Ishikawa (cell line): ENCODE results near the gene CHRM5.

ENCODE experiments used
- CEBPB ChIP-seq: IDR thresholded peaks from 2 replicates; pipeline ENCODE4 v1.6.1; 2012
- CREB1 ChIP-seq: IDR thresholded peaks from 2 replicates; pipeline ENCODE4 v1.6.1; 2012; ENCODE audit warnings: low read depth
- EGR1 ChIP-seq: IDR thresholded peaks from 2 replicates; pipeline ENCODE4 v1.6.1; 2012
- EP300 ChIP-seq: IDR thresholded peaks from 2 replicates; pipeline ENCODE4 v1.6.1; 2012; ENCODE audit warnings: borderline replicate concordance
- FOXM1 ChIP-seq: IDR thresholded peaks from 2 replicates; pipeline ENCODE4 v1.6.1; 2012; ENCODE audit warnings: low read depth, borderline replicate concordance
- NFIC ChIP-seq: IDR thresholded peaks from 2 replicates; pipeline ENCODE4 v1.6.1; 2012
- RAD21 ChIP-seq: IDR thresholded peaks from 2 replicates; pipeline ENCODE4 v1.6.1; 2012; ENCODE audit warnings: low read depth
- TAF1 ChIP-seq: IDR thresholded peaks from 2 replicates; pipeline ENCODE4 v1.6.1; 2012; ENCODE audit warnings: low read depth, mild to moderate bottlenecking
- TCF12 ChIP-seq: IDR thresholded peaks from 2 replicates; pipeline ENCODE4 v1.6.1; 2012; ENCODE audit warnings: low read depth
- TEAD4 ChIP-seq: IDR thresholded peaks from 2 replicates; pipeline ENCODE4 v1.6.1; 2012
- YY1 ChIP-seq: IDR thresholded peaks from 2 replicates; pipeline ENCODE4 v1.6.1; 2012; ENCODE audit warnings: low read depth
- ZBTB7A ChIP-seq: IDR thresholded peaks from 2 replicates; pipeline ENCODE4 v1.6.1; 2012; ENCODE audit warnings: low read depth
- TF ChIP-seq, protein P1 (sequence below): IDR thresholded peaks from 2 replicates; pipeline ENCODE4 v1.6.1; 2012
- TF ChIP-seq, protein P2 (sequence below): IDR thresholded peaks from 2 replicates; pipeline ENCODE4 v1.6.1; 2012
- TF ChIP-seq, protein P3 (sequence below): IDR thresholded peaks from 2 replicates; pipeline ENCODE4 v1.6.1; 2012; ENCODE audit warnings: low read depth, mild to moderate bottlenecking

Gene CHRM5

DNA sequence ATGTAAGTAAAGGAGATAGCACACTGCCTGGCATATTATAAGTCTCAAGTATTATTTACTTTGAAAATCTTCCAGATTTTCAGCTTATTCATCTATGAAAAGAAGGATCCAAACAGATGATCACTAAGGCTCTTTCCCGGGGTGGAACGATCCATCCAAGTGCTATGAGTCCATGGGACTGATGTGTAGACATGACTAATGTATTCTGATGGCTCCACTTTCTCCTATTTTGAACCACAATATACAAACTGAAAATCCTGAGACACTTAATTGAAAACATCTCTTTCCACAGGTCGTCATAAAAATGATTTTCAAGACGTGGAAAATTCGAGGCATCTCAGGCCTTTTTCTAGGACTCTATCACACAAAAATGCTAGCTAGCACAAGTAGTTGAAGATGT lies 33.4 kb upstream of the CHRM5 start:
- no peak for TF ChIP-seq NFIC
- no peak for TF ChIP-seq YY1
- no peak for TF ChIP-seq ZBTB7A
- TF ChIP-seq FOXM1 = no peak
- TF ChIP-seq TAF1 = no peak
- TF ChIP-seq CREB1 = no peak
- TF ChIP-seq EGR1 = no peak
- TF ChIP-seq, protein P1, sequence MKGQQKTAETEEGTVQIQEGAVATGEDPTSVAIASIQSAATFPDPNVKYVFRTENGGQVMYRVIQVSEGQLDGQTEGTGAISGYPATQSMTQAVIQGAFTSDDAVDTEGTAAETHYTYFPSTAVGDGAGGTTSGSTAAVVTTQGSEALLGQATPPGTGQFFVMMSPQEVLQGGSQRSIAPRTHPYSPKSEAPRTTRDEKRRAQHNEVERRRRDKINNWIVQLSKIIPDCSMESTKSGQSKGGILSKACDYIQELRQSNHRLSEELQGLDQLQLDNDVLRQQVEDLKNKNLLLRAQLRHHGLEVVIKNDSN = no peak
- TF ChIP-seq CEBPB = no peak
- no peak for TF ChIP-seq TCF12
- TF ChIP-seq, protein P2, sequence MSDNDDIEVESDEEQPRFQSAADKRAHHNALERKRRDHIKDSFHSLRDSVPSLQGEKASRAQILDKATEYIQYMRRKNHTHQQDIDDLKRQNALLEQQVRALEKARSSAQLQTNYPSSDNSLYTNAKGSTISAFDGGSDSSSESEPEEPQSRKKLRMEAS = no peak
- no peak for TF ChIP-seq EP300
- no peak for TF ChIP-seq RAD21
- TF ChIP-seq, protein P3, sequence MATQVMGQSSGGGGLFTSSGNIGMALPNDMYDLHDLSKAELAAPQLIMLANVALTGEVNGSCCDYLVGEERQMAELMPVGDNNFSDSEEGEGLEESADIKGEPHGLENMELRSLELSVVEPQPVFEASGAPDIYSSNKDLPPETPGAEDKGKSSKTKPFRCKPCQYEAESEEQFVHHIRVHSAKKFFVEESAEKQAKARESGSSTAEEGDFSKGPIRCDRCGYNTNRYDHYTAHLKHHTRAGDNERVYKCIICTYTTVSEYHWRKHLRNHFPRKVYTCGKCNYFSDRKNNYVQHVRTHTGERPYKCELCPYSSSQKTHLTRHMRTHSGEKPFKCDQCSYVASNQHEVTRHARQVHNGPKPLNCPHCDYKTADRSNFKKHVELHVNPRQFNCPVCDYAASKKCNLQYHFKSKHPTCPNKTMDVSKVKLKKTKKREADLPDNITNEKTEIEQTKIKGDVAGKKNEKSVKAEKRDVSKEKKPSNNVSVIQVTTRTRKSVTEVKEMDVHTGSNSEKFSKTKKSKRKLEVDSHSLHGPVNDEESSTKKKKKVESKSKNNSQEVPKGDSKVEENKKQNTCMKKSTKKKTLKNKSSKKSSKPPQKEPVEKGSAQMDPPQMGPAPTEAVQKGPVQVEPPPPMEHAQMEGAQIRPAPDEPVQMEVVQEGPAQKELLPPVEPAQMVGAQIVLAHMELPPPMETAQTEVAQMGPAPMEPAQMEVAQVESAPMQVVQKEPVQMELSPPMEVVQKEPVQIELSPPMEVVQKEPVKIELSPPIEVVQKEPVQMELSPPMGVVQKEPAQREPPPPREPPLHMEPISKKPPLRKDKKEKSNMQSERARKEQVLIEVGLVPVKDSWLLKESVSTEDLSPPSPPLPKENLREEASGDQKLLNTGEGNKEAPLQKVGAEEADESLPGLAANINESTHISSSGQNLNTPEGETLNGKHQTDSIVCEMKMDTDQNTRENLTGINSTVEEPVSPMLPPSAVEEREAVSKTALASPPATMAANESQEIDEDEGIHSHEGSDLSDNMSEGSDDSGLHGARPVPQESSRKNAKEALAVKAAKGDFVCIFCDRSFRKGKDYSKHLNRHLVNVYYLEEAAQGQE = no peak
- no peak for TF ChIP-seq TEAD4

DNA sequence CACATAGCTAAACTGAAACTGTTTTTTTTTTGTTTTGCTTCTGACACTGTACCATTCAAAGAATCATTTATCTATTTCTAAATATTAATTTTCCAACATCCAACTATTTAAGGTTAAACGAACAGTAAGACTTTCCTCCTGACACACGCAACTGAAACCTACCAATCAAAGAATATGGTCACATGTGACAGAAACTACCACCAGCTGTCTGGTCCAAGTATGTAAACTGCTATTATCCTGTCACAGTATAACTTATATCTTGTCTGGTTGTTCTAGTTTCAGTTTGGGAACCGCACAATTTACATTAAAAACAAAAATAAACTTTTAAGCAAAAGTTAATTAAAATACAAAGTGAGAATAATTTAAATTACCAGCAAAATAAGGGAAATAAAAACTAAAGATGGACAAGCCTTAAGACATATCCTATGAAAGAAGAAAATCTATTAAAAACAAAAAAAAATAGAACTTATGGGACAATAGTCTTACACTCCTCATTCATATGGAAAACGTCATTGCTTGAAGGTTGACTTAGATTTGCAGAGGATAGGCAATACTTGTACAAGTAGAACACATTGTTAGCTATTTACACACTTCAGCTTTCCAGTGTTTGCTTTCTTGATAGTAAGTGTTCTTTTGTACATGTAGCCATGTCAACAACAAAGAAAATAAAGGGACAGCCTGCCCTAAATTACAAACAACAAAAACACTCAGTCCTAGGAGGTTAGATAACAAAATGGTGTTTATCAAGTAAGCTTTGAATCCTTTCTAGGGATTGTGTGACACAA lies 26.8 kb upstream of the CHRM5 start:
- no peak for TF ChIP-seq TAF1
- no peak for TF ChIP-seq TCF12
- TF ChIP-seq, protein P2 = no peak
- no peak for TF ChIP-seq ZBTB7A
- no peak for TF ChIP-seq YY1
- TF ChIP-seq CEBPB = no peak
- no peak for TF ChIP-seq EGR1
- no peak for TF ChIP-seq CREB1
- no peak for TF ChIP-seq NFIC
- TF ChIP-seq, protein P3 = no peak
- TF ChIP-seq, protein P1 = no peak
- no peak for TF ChIP-seq TEAD4
- no peak for TF ChIP-seq EP300
- no peak for TF ChIP-seq FOXM1
- TF ChIP-seq RAD21 = no peak

DNA sequence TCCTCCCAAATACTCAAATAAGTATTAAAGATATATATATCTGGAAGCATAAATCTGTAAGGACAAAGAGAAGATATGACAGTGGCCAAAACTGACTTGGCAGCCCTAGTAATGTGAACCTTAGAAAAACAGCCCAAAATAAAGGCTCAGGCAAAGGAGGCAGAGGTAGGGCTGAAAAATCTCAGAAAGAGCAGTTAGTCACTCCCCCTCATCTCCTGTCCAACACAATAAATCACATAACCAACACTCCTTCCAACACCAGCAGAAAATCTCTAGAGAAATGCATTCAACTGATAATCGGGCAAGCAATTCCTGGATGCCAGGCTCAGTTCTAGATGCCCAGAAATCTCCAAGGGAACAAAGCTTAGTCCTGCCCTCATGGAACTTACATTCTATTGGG lies 22.1 kb upstream of the CHRM5 start:
- TF ChIP-seq, protein P2 = no peak
- TF ChIP-seq EP300 (no peak), EGR1 (no peak)

- TF ChIP-seq ZBTB7A = no peak
- TF ChIP-seq, protein P3 = no peak
- no peak for TF ChIP-seq EGR1
- no peak for TF ChIP-seq TAF1
- TF ChIP-seq TCF12 = no peak
- TF ChIP-seq FOXM1 = no peak
- no peak for TF ChIP-seq YY1
- TF ChIP-seq CEBPB = no peak
- no peak for TF ChIP-seq EP300
- TF ChIP-seq, protein P2 = no peak
- no peak for TF ChIP-seq NFIC
- TF ChIP-seq, protein P1 = no peak
- no peak for TF ChIP-seq TEAD4
- TF ChIP-seq CREB1 = no peak
- no peak for TF ChIP-seq RAD21
These were observed 12.4 kb upstream of the CHRM5 start for GRCh38 chr15:33955945-33956344.
